ENCODE results near the gene COQ4.
A peak's percentile ranks its signal among the peaks of the same experiment; 100 is the strongest.
"Not testable (repeated sequence)": the region's sequence is repeated elsewhere in the genome, so short reads cannot be mapped to it uniquely, and the experiment has no call there.

The COQ4 gene
- total RNA-seq = 39.9 to 47.8 (median 41.1) reads per million in 3 experiments

- peak; percentile 93 for DNase-seq
Measured at GRCh38 chr9:128322404-128323211, at the start of gene COQ4, which contains the start of gene TRUB2. TSS of gene COQ4 (plus strand) at chr9:128322839. CDS start at chr9:128322859, 20 bp downstream. TSS of gene TRUB2 (minus strand) at chr9:128322447. CDS start at chr9:128322408, 39 bp downstream.

GRCh38 chr9:128274245-128274644, 48.4 kb upstream of the COQ4 start:
- DNase-seq = no peak

GRCh38 chr9:128275198-128276007, 47.2 kb upstream of the COQ4 start, which contains the start of gene GOLGA2:
TSS of gene GOLGA2 (minus strand) at chr9:128276007. CDS start at chr9:128275976, 31 bp downstream.
- DNase-seq = no peak

GRCh38 chr9:128276008-128276573, 46.5 kb upstream of the COQ4 start, which contains the start of gene SWI5:
TSS of gene SWI5 (plus strand) at chr9:128276276.
- DNase-seq = peak; percentile 100

- no peak for DNase-seq
Measured at GRCh38 chr9:128276574-128277270, 45.9 kb upstream of the COQ4 start.

- DNase-seq = not testable (repeated sequence)
Measured at GRCh38 chr9:128279088-128280073, 43.3 kb upstream of the COQ4 start.

- DNase-seq = no peak
Measured at GRCh38 chr9:128280084-128280622, 42.5 kb upstream of the COQ4 start.

- DNase-seq = no peak
Measured at GRCh38 chr9:128282500-128282899, 40.1 kb upstream of the COQ4 start.

- no peak for DNase-seq
Measured at GRCh38 chr9:128285033-128285784, 37.4 kb upstream of the COQ4 start.

GRCh38 chr9:128286440-128286839, 36.2 kb upstream of the COQ4 start:
- no peak for DNase-seq

GRCh38 chr9:128288273-128289004, 34.2 kb upstream of the COQ4 start:
- no peak for DNase-seq

GRCh38 chr9:128292009-128292408, 30.6 kb upstream of the COQ4 start:
- no peak for DNase-seq

GRCh38 chr9:128293091-128293490, 29.5 kb upstream of the COQ4 start:
- DNase-seq = no peak

GRCh38 chr9:128294142-128294541, 28.5 kb upstream of the COQ4 start:
- no peak for DNase-seq

- DNase-seq = no peak
Measured at GRCh38 chr9:128296340-128297220, 26.1 kb upstream of the COQ4 start.

- DNase-seq = no peak
Measured at GRCh38 chr9:128297221-128297773, 25.3 kb upstream of the COQ4 start.

- DNase-seq = no peak
Measured at GRCh38 chr9:128298535-128299482, 23.8 kb upstream of the COQ4 start.

Data from central memory CD4-positive, alpha-beta T cell (primary cell).